ENCODE measurements around the gene UTP3.
"Not testable (repeated sequence)": the region's sequence is repeated elsewhere in the genome, so short reads cannot be mapped to it uniquely, and the experiment has no call there.

Gene UTP3

DNA sequence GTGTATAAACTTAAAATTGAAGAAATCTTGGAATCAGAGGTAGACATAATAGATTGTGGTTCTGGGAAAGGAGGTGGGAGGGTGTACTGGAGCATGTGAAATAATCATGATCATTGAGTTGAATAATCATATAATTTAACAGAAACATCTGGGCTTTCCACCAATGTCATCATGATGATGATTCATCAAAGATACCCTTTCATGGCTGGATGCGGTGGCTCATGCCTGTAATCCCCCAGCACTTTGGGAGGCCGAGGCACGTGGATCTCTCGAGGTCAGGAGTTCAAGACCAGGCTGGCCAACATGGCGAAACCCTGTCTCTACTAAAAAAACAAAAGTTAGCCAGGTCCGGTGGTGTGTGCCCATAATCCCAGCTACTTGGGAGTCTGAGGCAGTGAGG, 26.8 kb downstream of the UTP3 start:
- Histone ChIP-seq H3K27ac (ENCODE audit: low read depth, low read length, severe bottlenecking) (no peak overlapping the region), H3K9me3 (ENCODE audit: control insufficient read depth, low read length) (no peaks in the 10 kb centered on the region), H3K4me3 (ENCODE audit: extremely low read depth, insufficient read depth, low read length, poor library complexity, severe bottlenecking) (no peak overlapping the region), H3K36me3 (ENCODE audit: control insufficient read depth, insufficient read depth, low read length) (no peaks in the 10 kb centered on the region), H3K4me1 (ENCODE audit: control insufficient read depth, insufficient read depth, low read length, poor library complexity, severe bottlenecking) (no peaks in the 10 kb centered on the region)
- 92 to 100% methylated on average over 6 of the region's 6 CpGs for WGBS, 2 experiments (ENCODE audit: insufficient coverage in 2 of 2)

DNA sequence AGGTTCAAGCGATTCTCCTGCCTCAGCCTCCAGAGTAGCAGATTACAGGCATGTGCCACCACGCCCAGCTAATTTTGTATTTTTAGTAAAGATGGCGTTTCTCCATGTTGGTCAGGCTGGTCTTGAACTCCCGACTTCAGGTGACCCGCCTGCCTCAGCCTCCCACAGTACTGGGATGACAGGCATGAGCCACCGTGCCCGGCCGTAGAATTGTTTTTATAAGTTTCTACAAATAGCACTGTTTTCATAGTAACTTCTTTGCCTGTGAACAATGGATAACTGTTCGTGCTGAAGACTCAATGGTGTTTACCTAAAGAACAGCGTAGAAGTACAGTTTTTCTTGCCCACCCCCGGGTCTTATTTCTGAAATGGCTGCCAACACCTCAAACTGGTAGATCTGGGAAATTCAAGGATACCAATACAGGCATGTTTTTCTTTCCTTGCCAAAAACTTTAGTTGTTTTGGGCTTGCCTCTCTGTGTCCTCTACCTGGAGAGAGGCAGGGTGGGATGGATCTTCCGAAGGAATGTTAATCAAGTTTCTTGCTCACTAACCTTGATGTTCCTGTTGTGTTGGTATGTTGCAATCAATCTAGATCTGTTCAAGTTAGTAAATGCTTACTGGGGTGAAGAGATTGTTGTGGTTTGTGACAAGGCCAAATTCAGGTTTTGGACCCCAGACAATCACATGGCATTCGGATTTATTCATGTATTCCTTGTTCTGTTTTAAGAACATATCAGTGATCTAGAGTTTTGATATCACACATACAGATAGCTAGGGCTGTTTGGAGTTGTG, 30.7 kb downstream of the UTP3 start:
- Histone ChIP-seq H3K27ac (ENCODE audit: low read depth, low read length, severe bottlenecking) (no peak overlapping the region), H3K9me3 (ENCODE audit: control insufficient read depth, low read length) (no peaks in the 10 kb centered on the region), H3K36me3 (ENCODE audit: control insufficient read depth, insufficient read depth, low read length) (no peaks in the 10 kb centered on the region), H3K4me3 (ENCODE audit: extremely low read depth, insufficient read depth, low read length, poor library complexity, severe bottlenecking) (no peak overlapping the region), H3K4me1 (ENCODE audit: control insufficient read depth, insufficient read depth, low read length, poor library complexity, severe bottlenecking) (peaks cover 14% of the 10 kb centered on the region)
- 91 to 96% methylated on average over 8 to 9 of the region's 13 CpGs for WGBS, 2 experiments (ENCODE audit: insufficient coverage in 2 of 2)

DNA sequence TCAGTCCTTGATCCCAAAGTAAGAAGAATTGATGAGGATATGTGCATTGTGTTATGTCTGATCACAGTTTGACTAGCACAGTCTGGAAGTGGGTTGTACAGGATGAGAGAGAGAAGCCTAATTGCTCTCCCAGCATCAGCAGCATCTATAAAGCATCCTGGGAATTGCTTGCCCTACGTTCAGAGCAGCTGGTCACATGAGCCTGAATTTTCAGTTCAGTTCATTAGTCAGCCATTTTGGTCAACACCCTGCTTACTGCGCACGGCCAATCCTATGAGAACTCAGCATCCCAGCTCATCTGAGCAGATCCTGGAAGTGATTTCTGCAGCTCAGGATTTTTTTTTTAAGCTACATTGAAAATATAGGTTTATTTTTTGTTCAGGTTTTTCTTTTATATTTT, 33.4 kb downstream of the UTP3 start, which contains the start of gene RUFY3:
Gene RUFY3 (plus strand): TSS at position 218 of the 400 bp plus-strand sequence. CDS start 610 bp downstream, outside the sequence.
- WGBS, 2 experiments (ENCODE audit: insufficient coverage in 2 of 2), result 52% methylated on average over 3 of the region's 3 CpGs; no CpG with 5 or more reads in 1 of the 2 experiments
- H3K36me3 ChIP-seq (ENCODE audit: control insufficient read depth, insufficient read depth, low read length), result peaks cover 3% of the 10 kb centered on the region
- H3K27ac ChIP-seq (ENCODE audit: low read depth, low read length, severe bottlenecking), result peak within 1 kb of the TSS; percentile 89
- H3K9me3 ChIP-seq (ENCODE audit: control insufficient read depth, low read length), result no peaks in the 10 kb centered on the region
- H3K4me3 ChIP-seq (ENCODE audit: extremely low read depth, insufficient read depth, low read length, poor library complexity, severe bottlenecking), result peak within 1 kb of the TSS; percentile 20
- peaks cover 14% of the 10 kb centered on the region for H3K4me1 ChIP-seq (ENCODE audit: control insufficient read depth, insufficient read depth, low read length, poor library complexity, severe bottlenecking)

DNA sequence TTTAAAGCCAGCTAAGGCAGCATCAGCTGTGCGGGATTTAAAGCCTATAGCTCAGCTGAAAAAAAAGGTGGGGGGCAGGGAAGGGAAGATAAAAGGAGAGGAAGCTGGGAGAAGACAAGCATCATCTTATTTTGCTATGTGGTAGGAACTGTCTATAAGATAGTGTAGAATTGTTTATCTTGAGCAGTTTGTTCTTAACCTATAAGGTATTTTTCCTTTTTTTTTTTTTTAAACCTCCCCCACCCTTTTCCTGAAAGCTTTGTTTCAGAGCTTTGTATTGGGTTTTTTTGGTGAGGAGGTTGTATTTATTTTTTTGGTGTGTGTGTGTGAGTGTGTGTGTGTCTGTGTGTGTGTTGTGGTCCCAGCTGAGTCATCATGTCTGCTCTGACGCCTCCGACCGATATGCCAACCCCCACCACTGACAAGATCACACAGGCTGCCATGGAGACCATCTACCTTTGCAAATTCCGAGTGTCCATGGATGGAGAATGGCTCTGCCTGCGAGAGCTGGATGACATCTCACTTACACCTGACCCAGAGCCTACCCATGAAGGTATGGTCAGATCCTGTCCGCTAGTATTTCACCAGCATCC, 34.0 kb downstream of the UTP3 start:
- H3K4me1 ChIP-seq (ENCODE audit: control insufficient read depth, insufficient read depth, low read length, poor library complexity, severe bottlenecking), result peaks cover 14% of the 10 kb centered on the region
- WGBS, 2 experiments (ENCODE audit: insufficient coverage in 2 of 2), result 94 to 100% methylated on average over 1 to 3 of the region's 7 CpGs
- peaks cover 3% of the 10 kb centered on the region for H3K36me3 ChIP-seq (ENCODE audit: control insufficient read depth, insufficient read depth, low read length)
- peak overlapping the region; percentile 89 for H3K27ac ChIP-seq (ENCODE audit: low read depth, low read length, severe bottlenecking)
- peak overlapping the region; percentile 20 for H3K4me3 ChIP-seq (ENCODE audit: extremely low read depth, insufficient read depth, low read length, poor library complexity, severe bottlenecking)
- H3K9me3 ChIP-seq (ENCODE audit: control insufficient read depth, low read length), result no peaks in the 10 kb centered on the region

DNA sequence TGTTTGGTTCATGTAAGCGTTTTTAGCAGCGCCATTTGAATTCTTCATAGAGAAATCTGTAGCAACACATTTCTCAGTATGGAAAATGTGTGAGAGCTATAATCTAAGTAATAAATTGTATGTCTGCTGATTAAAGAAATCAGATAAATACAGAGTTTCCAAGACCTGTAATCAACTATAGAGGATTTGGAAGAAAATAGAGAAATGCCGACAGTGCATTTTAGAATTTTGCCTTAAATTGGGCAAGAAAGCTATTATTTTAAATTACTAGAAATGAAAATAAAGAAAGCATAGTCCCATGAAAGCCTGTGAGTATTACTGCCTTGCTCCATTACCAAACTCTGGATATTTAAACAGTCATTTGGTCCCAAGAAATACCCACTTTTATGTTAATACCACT, 36.1 kb downstream of the UTP3 start:
- H3K36me3 ChIP-seq (ENCODE audit: control insufficient read depth, insufficient read depth, low read length), result peaks cover 3% of the 10 kb centered on the region
- H3K4me1 ChIP-seq (ENCODE audit: control insufficient read depth, insufficient read depth, low read length, poor library complexity, severe bottlenecking), result peaks cover 14% of the 10 kb centered on the region
- 100% methylated on average over 2 of the region's 3 CpGs; no CpG with 5 or more reads in 1 of the 2 experiments for WGBS, 2 experiments (ENCODE audit: insufficient coverage in 2 of 2)
- no peak overlapping the region for H3K27ac ChIP-seq (ENCODE audit: low read depth, low read length, severe bottlenecking)
- H3K9me3 ChIP-seq (ENCODE audit: control insufficient read depth, low read length), result no peaks in the 10 kb centered on the region
- H3K4me3 ChIP-seq (ENCODE audit: extremely low read depth, insufficient read depth, low read length, poor library complexity, severe bottlenecking), result no peak overlapping the region

DNA sequence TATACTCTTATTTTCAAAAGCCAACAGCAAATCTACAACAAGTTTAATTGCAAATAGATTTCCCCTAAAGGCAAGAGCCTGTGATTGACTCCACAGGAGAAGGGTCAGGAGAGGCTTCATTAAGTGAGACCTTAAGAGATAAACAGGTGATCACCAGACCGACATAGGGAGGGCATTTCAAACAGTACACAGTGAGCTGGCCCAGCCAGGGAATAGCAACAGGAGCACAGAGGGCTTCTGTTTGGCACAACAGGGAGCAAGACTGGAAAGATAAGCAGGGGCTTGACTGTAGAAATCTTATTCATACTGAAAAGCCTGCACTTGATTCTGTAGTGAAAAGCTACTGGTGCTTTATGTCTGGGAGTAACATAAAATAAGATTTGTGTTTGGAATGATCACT, 37.3 kb downstream of the UTP3 start:
- no peaks in the 10 kb centered on the region for H3K9me3 ChIP-seq (ENCODE audit: control insufficient read depth, low read length)
- 67 to 75% methylated on average over 1 of the region's 1 CpG for WGBS, 2 experiments (ENCODE audit: insufficient coverage in 2 of 2)
- peaks cover 14% of the 10 kb centered on the region for H3K4me1 ChIP-seq (ENCODE audit: control insufficient read depth, insufficient read depth, low read length, poor library complexity, severe bottlenecking)
- H3K36me3 ChIP-seq (ENCODE audit: control insufficient read depth, insufficient read depth, low read length), result peaks cover 3% of the 10 kb centered on the region
- no peak overlapping the region for H3K27ac ChIP-seq (ENCODE audit: low read depth, low read length, severe bottlenecking)
- H3K4me3 ChIP-seq (ENCODE audit: extremely low read depth, insufficient read depth, low read length, poor library complexity, severe bottlenecking), result no peak overlapping the region

DNA sequence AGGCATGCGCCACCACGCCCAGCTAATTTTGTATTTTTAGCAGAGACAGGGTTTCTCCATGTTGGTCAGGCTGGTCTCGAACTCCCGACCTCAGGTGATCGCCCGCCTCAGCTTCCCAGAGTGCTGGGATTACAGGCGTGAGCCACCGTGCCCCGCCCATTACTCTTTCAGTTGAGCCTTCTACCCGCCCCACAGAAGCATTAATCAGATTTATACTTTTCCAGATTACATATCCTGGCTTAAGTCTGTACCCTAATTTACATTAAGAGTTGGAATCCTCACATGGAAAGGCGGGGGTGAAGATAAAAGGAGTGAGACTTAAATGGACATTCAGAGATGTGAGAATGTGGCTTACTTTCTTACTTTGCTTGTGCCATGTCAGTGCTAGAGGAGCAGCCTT, 38.2 kb downstream of the UTP3 start:
- not testable (repeated sequence) for H3K9me3 ChIP-seq (ENCODE audit: control insufficient read depth, low read length); H3K27ac ChIP-seq (ENCODE audit: low read depth, low read length, severe bottlenecking); H3K36me3 ChIP-seq (ENCODE audit: control insufficient read depth, insufficient read depth, low read length); H3K4me3 ChIP-seq (ENCODE audit: extremely low read depth, insufficient read depth, low read length, poor library complexity, severe bottlenecking)
- WGBS, 2 experiments (ENCODE audit: insufficient coverage in 2 of 2), result 93 to 94% methylated on average over 5 to 7 of the region's 11 CpGs
- peaks cover 14% of the 10 kb centered on the region for H3K4me1 ChIP-seq (ENCODE audit: control insufficient read depth, insufficient read depth, low read length, poor library complexity, severe bottlenecking)

DNA sequence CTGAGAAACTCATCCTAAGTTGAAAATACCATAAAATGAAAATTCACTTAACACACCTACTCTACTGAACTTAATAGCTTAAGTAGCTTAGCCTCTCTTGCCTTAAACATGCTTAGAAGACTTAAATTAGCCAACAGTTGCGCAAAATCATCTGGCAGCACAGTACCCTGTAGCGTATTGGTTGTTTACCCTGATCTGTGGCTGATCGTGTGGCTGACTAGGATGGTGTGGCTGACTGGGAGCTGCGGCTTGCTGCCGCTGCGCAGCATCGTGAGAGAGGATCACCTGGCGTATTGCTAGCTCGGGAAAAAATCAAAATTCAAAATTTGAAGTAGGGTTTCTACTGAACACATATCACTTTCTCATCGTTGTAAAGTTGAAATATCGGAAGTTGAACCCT, 39.8 kb downstream of the UTP3 start:
- no peaks in the 10 kb centered on the region for H3K9me3 ChIP-seq (ENCODE audit: control insufficient read depth, low read length)
- H3K4me3 ChIP-seq (ENCODE audit: extremely low read depth, insufficient read depth, low read length, poor library complexity, severe bottlenecking), result no peak overlapping the region
- WGBS, 2 experiments (ENCODE audit: insufficient coverage in 2 of 2), result 92 to 98% methylated on average over 8 to 9 of the region's 11 CpGs
- H3K36me3 ChIP-seq (ENCODE audit: control insufficient read depth, insufficient read depth, low read length), result peaks cover 6% of the 10 kb centered on the region
- H3K4me1 ChIP-seq (ENCODE audit: control insufficient read depth, insufficient read depth, low read length, poor library complexity, severe bottlenecking), result peaks cover 4% of the 10 kb centered on the region
- no peak overlapping the region for H3K27ac ChIP-seq (ENCODE audit: low read depth, low read length, severe bottlenecking)

DNA sequence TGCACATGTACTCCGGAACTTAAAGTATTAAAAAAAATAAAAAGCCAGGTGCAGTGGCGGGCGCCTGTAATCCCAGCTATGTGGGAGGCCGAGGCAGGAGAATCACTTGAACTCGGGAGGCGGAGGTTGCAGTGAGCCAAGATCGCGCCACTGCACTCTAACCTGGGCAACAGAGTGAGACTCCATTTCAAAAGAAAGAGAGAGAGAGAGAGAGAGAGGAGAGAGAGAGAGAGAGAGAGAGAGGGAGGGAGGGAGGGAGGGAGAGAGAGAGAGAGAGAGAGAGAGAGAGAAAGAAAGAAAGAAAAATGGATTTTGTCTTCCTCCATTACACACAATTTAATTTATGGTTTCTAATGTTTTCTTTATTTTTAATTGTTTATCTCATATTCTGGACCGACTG, 44.5 kb downstream of the UTP3 start:
- H3K9me3 ChIP-seq (ENCODE audit: control insufficient read depth, low read length); H3K4me3 ChIP-seq (ENCODE audit: extremely low read depth, insufficient read depth, low read length, poor library complexity, severe bottlenecking); H3K27ac ChIP-seq (ENCODE audit: low read depth, low read length, severe bottlenecking); H3K36me3 ChIP-seq (ENCODE audit: control insufficient read depth, insufficient read depth, low read length): not testable (repeated sequence)
- 87 to 100% methylated on average over 2 of the region's 9 CpGs for WGBS, 2 experiments (ENCODE audit: insufficient coverage in 2 of 2)
- peaks cover 12% of the 10 kb centered on the region for H3K4me1 ChIP-seq (ENCODE audit: control insufficient read depth, insufficient read depth, low read length, poor library complexity, severe bottlenecking)

DNA sequence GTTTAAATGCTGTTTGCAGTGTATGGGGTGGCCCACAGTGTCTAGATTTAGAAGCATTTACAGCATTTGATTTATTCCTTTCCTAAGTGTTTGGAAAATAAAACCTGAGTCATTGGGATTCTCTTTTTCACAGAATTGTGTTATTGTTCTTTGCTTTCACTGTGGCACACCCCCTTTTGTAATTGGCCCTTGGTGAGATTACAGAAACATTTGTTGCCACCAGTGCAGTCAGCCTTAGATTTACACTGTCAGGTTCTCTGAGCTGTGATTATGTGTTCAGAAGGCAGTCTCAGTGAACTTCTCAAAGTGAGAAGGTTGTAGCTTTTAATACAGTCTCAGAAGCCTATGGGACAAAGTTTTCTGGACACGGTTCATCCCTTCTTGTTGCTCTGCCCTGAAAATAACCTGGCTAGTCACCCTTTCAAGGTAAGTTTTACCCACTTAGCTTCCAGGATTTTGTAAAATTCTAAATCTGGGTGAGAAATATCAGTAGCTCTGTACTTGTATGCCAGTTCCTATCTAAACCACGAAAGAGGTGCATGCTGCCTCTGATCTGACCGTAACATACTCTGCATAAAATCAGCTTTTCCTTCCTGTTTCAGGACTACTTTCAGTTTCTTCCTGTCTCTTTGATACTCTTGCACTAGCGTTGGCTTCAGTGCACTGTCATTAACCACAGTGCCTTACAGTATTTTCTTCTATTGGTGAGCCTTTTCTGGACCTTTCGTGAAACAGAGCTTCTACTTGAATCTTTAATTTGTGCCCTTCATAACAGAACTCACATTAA, 46.0 kb downstream of the UTP3 start:
- 88% methylated on average over 5 of the region's 5 CpGs for WGBS, 2 experiments (ENCODE audit: insufficient coverage in 2 of 2)
- H3K27ac ChIP-seq (ENCODE audit: low read depth, low read length, severe bottlenecking), result peak overlapping the region; percentile 62
- H3K4me3 ChIP-seq (ENCODE audit: extremely low read depth, insufficient read depth, low read length, poor library complexity, severe bottlenecking), result no peak overlapping the region

More for the DNA sequence above, 46.0 kb downstream of the UTP3 start:
- H3K36me3 ChIP-seq (ENCODE audit: control insufficient read depth, insufficient read depth, low read length), result peaks cover 3% of the 10 kb centered on the region
- H3K4me1 ChIP-seq (ENCODE audit: control insufficient read depth, insufficient read depth, low read length, poor library complexity, severe bottlenecking), result peaks cover 13% of the 10 kb centered on the region
- H3K9me3 ChIP-seq (ENCODE audit: control insufficient read depth, low read length), result no peaks in the 10 kb centered on the region
